ENCODE measurements around the gene KRTAP24-1.

KRTAP24-1 gene

GRCh38 chr21:30234050-30234449 lies 48.7 kb downstream of the KRTAP24-1 start:
- DNase-seq (ENCODE audit: low spot score) = no peak

- DNase-seq (ENCODE audit: low spot score) = no peak
These were observed 49.3 kb downstream of the KRTAP24-1 start for GRCh38 chr21:30233228-30234020.

GRCh38 chr21:30232011-30232410 lies 50.7 kb downstream of the KRTAP24-1 start:
- no peak for DNase-seq (ENCODE audit: low spot score)
